DOHH2 (cell line): ENCODE measurements around the gene DNAJC15.

Experiments
- H3F3A ChIP-seq: fragments of 200-600 bp; sonication (generic), shearing (Covaris generic); 2 replicates; pipeline ENCODE4 v1.6.0; 2016; ENCODE audit warnings: antibody characterized with exemption, mild to moderate bottlenecking; ENCODE audit not compliant: control insufficient read depth, insufficient read depth
- H3K27ac ChIP-seq: fragments of 200-600 bp; sonication (generic); 2 replicates; pipeline ENCODE4 v1.5.1; 2014; ENCODE audit warnings: low read depth, mild to moderate bottlenecking, low read length, moderate library complexity
- H3K27me3 ChIP-seq: fragments of 200-600 bp; sonication (generic); 2 replicates; pipeline ENCODE4 v1.6.1; 2014; ENCODE audit warnings: mild to moderate bottlenecking, low read length, mixed read lengths; ENCODE audit not compliant: control insufficient read depth
- H3K36me3 ChIP-seq: fragments of 200-600 bp; sonication (generic); 2 replicates; pipeline ENCODE4 v1.6.1; 2014; ENCODE audit warnings: mild to moderate bottlenecking, low read length, moderate library complexity, mixed read lengths; ENCODE audit not compliant: control insufficient read depth
- H3K4me1 ChIP-seq: fragments of 200-600 bp; sonication (generic); 2 replicates; pipeline ENCODE4 v1.6.1; 2014; ENCODE audit warnings: mild to moderate bottlenecking, low read length, mixed read lengths; ENCODE audit not compliant: control insufficient read depth
- H3K4me2 ChIP-seq: fragments of 200-600 bp; sonication (generic); 2 replicates; pipeline ENCODE4 v1.6.0; 2014; ENCODE audit warnings: mild to moderate bottlenecking, low read length, moderate library complexity
- H3K4me3 ChIP-seq: fragments of 200-600 bp; sonication (generic); 2 replicates; pipeline ENCODE4 v1.5.1; 2014; ENCODE audit warnings: mild to moderate bottlenecking, low read length, mixed read lengths
- H3K79me2 ChIP-seq: fragments of 200-600 bp; sonication (generic); 2 replicates; pipeline ENCODE4 v1.6.1; 2014; ENCODE audit warnings: mild to moderate bottlenecking, low read length, mixed read lengths; ENCODE audit not compliant: control insufficient read depth
- H3K9me2 ChIP-seq: fragments of 200-600 bp; sonication (generic); replicated peaks from 2 replicates; pipeline ENCODE4 v1.6.1; 2014; ENCODE audit warnings: mild to moderate bottlenecking, low read length, mixed read lengths; ENCODE audit not compliant: control insufficient read depth
- H3K9me3 ChIP-seq: fragments of 200-600 bp; sonication (generic); 2 replicates; pipeline ENCODE4 v1.6.1; 2014; ENCODE audit warnings: antibody characterized with exemption, low read length, mixed read lengths; ENCODE audit not compliant: control insufficient read depth, insufficient read depth
- H4K20me1 ChIP-seq: fragments of 200-600 bp; sonication (generic); 2 replicates; pipeline ENCODE4 v1.6.0; 2014; ENCODE audit warnings: low read depth, mild to moderate bottlenecking, antibody characterized with exemption, low read length, moderate library complexity; ENCODE audit not compliant: control insufficient read depth, insufficient read depth
- EZH2phosphoT487 ChIP-seq: fragments of 200-600 bp; sonication (generic); IDR thresholded peaks from 2 replicates; pipeline ENCODE4 v1.6.1; 2017; ENCODE audit warnings: borderline replicate concordance, mild to moderate bottlenecking, antibody characterized with exemption, low read length, moderate library complexity, mixed read lengths
- TF ChIP-seq, protein P1 (sequence below): fragments of 200-600 bp; sonication (generic); IDR thresholded peaks from one replicate; pipeline ENCODE4 v1.5.1; 2014; ENCODE audit warnings: antibody characterized with exemption, mild to moderate bottlenecking, low read depth, low read length; ENCODE audit not compliant: poor library complexity, severe bottlenecking

DNAJC15 gene

DNA sequence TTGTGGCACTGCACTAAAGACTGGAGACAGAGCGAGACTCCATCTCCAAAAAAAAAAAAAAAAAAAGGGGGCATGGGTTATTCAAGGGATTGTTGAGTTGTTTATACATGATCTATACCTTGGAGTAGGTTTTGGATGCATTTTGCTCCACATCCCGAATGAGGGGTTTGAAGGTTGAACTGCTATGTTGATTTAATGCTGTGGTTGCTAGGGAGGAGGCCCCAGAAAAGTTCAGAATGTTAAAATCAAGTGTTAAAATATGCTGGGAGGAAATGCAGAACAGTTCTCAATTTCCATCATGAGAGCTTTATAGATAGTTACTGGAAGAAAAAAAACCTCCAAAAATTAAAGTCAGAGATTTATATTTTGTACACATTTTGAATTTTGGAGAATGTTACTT is 116.5 kb downstream of the DNAJC15 start:
- Histone ChIP-seq H3K9me2 (no peaks in the 10 kb centered on the region), H3F3A (no peaks in the 10 kb centered on the region), H3K9me3 (no peaks in the 10 kb centered on the region), H3K27ac (no peak overlapping the region), H3K79me2 (no peaks in the 10 kb centered on the region), H4K20me1 (no peaks in the 10 kb centered on the region), H3K36me3 (no peaks in the 10 kb centered on the region), H3K4me2 (no peak overlapping the region), H3K27me3 (no peaks in the 10 kb centered on the region), H3K4me3 (no peak overlapping the region), H3K4me1 (no peaks in the 10 kb centered on the region)
- TF ChIP-seq, protein P1, sequence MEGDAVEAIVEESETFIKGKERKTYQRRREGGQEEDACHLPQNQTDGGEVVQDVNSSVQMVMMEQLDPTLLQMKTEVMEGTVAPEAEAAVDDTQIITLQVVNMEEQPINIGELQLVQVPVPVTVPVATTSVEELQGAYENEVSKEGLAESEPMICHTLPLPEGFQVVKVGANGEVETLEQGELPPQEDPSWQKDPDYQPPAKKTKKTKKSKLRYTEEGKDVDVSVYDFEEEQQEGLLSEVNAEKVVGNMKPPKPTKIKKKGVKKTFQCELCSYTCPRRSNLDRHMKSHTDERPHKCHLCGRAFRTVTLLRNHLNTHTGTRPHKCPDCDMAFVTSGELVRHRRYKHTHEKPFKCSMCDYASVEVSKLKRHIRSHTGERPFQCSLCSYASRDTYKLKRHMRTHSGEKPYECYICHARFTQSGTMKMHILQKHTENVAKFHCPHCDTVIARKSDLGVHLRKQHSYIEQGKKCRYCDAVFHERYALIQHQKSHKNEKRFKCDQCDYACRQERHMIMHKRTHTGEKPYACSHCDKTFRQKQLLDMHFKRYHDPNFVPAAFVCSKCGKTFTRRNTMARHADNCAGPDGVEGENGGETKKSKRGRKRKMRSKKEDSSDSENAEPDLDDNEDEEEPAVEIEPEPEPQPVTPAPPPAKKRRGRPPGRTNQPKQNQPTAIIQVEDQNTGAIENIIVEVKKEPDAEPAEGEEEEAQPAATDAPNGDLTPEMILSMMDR = no peak
- TF ChIP-seq EZH2phosphoT487 = no peak

DNA sequence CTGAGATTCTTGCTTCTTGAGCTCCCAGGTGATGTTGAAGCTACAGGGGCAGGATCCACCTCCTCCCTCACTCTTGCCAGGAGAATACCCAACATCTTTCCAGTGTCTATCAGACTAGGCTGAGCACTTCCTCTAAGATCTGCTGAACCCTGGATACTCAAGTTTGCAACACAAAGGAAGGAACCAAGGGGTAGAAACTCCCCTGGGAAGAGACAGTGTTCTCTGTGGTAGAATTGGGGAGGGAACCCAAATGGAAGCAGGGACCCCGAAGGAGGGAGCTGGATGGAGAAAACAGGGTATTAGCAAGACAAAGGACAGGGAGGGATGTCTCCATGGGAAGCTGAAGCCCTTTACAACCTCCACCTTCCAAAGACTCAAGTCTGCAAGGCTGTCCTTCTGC is 117.6 kb downstream of the DNAJC15 start:
- no peaks in the 10 kb centered on the region for H3F3A ChIP-seq
- no peaks in the 10 kb centered on the region for H3K9me2 ChIP-seq
- no peak overlapping the region for H3K4me3 ChIP-seq
- no peaks in the 10 kb centered on the region for H4K20me1 ChIP-seq
- no peaks in the 10 kb centered on the region for H3K36me3 ChIP-seq
- no peaks in the 10 kb centered on the region for H3K27me3 ChIP-seq
- H3K4me1 ChIP-seq = no peaks in the 10 kb centered on the region
- H3K9me3 ChIP-seq = no peaks in the 10 kb centered on the region
- TF ChIP-seq EZH2phosphoT487 = no peak
- TF ChIP-seq, protein P1 = no peak
- no peak overlapping the region for H3K4me2 ChIP-seq
- H3K27ac ChIP-seq = no peak overlapping the region
- H3K79me2 ChIP-seq = no peaks in the 10 kb centered on the region

DNA sequence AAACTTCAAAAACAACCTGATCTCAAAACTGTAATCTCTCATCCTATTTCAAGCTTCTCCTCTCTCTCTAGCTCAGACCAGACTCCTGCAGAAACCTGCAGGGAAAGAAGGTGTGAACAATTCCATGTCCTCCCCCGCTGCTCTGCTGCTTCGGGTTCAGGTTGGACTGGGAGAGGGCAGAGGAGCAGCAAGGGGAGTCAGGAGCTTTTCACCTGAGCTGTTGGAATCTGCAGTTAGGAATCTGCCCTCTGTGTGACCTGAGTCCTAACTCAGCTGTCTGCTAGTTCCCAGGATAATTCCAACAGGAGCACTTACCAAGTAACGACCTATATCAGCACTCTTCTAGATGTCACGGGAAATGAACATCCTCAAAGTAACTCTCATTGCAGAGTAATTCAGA is 118.3 kb downstream of the DNAJC15 start:
- TF ChIP-seq, protein P1 = no peak
- TF ChIP-seq EZH2phosphoT487 = no peak
- no peaks in the 10 kb centered on the region for H3K9me3 ChIP-seq
- H4K20me1 ChIP-seq = no peaks in the 10 kb centered on the region
- H3K9me2 ChIP-seq = no peaks in the 10 kb centered on the region
- no peaks in the 10 kb centered on the region for H3K36me3 ChIP-seq
- no peaks in the 10 kb centered on the region for H3K4me1 ChIP-seq
- H3K27ac ChIP-seq = no peak overlapping the region
- no peaks in the 10 kb centered on the region for H3F3A ChIP-seq
- no peak overlapping the region for H3K4me2 ChIP-seq
- no peaks in the 10 kb centered on the region for H3K79me2 ChIP-seq
- no peaks in the 10 kb centered on the region for H3K27me3 ChIP-seq
- no peak overlapping the region for H3K4me3 ChIP-seq

DNA sequence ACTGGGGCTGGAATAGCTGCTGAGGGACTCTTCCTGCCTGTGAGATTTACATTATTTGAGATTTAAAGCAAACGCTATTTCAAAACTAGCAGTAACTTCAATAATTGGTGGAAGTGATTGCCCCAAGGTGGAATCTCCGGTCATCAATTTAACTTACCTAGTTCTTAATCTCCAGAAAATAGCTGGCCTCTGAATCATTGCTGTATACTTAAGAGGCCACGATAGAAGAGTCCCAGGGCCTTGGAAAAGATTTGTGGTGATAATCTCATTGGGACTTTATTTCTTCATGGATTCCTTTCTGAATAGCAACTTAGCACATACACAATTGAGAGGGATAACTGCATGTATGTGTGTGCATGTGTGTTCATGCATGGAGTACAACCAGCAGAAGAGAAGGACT is 120.2 kb downstream of the DNAJC15 start:
- H3K4me1 ChIP-seq = no peaks in the 10 kb centered on the region
- no peak overlapping the region for H3K27ac ChIP-seq
- no peaks in the 10 kb centered on the region for H3F3A ChIP-seq
- no peaks in the 10 kb centered on the region for H4K20me1 ChIP-seq
- no peaks in the 10 kb centered on the region for H3K79me2 ChIP-seq
- H3K4me2 ChIP-seq = no peak overlapping the region
- no peaks in the 10 kb centered on the region for H3K9me3 ChIP-seq
- H3K27me3 ChIP-seq = no peaks in the 10 kb centered on the region
- no peaks in the 10 kb centered on the region for H3K9me2 ChIP-seq
- no peaks in the 10 kb centered on the region for H3K36me3 ChIP-seq
- TF ChIP-seq, protein P1 = no peak
- no peak for TF ChIP-seq EZH2phosphoT487
- no peak overlapping the region for H3K4me3 ChIP-seq
